SK-N-SH (cell line): ENCODE results near the gene OR2A14. TPM values are rescaled to one million over a fixed set of nuclear protein-coding genes. Genes with fewer than 3 reads are reported as not detected.
A peak's percentile ranks its signal among the peaks of the same experiment; 100 is the strongest.

Source experiments
- CTCF ChIA-PET: fragments of 300-600, 350-600 bp; formaldehyde crosslinking; extraction: SDS; loops from one replicate; lab custom pipeline; 2021; lab: Yijun Ruan, JAX
- POLR2A ChIA-PET: fragments of 350-600 bp; sonication (Branson Sonifier 250); formaldehyde crosslinking; extraction: SDS; loops from one replicate; lab custom pipeline; 2020; ENCODE audit warnings: antibody characterized with exemption, inconsistent platforms; lab: Yijun Ruan, JAX
- DNase-seq: peaks from one replicate; pipeline ENCODE4 v3.0.0; 2012
- H2AFZ ChIP-seq: fragments of 200-600 bp; sonication (generic); 2 replicates; pipeline ENCODE4 v1.8.1; 2016; ENCODE audit warnings: antibody characterized with exemption, mild to moderate bottlenecking, low read depth
- H3F3A ChIP-seq: fragments of 200-600 bp; sonication (generic); replicated peaks from 2 replicates; pipeline ENCODE3; 2016; ENCODE audit warnings: antibody characterized with exemption, mild to moderate bottlenecking; ENCODE audit not compliant: insufficient read depth
- H3K27ac ChIP-seq, 2 experiments: fragments of 200-500 bp in 1 of 2; fragments of 200-600 bp in 1 of 2; sonication (Bioruptor generic) in 1 of 2; sonication (generic), shearing (Covaris generic) in 1 of 2; 2 replicates each; pipeline versions ENCODE4 v1.5.1 to v1.6.1; 2014 to 2016; ENCODE audit warnings: low read depth in 2 of 2, inconsistent platforms in 1 of 2, low read length in 1 of 2, mild to moderate bottlenecking in 1 of 2, mixed read lengths in 1 of 2
- H3K27me3 ChIP-seq: fragments of 200-600 bp; sonication (generic), shearing (Covaris generic); 2 replicates; pipeline ENCODE4 v1.6.1; 2016; ENCODE audit warnings: mixed run types; ENCODE audit not compliant: insufficient read depth
- H3K36me3 ChIP-seq, 2 experiments: fragments of 200-500 bp in 1 of 2; fragments of 200-600 bp in 1 of 2; sonication (Bioruptor generic) in 1 of 2; sonication (generic) in 1 of 2; replicated peaks in 1 of 2; 2 replicates each; pipeline versions ENCODE3 to v1.5.1; 2014 to 2016; ENCODE audit warnings: low read length in 1 of 2, mild to moderate bottlenecking in 1 of 2; ENCODE audit not compliant: insufficient read depth in 2 of 2, control insufficient read depth in 1 of 2
- H3K4me1 ChIP-seq, 2 experiments: fragments of 200-500 bp in 1 of 2; fragments of 200-600 bp in 1 of 2; sonication (Bioruptor generic) in 1 of 2; sonication (generic), shearing (Covaris generic) in 1 of 2; 2 replicates each; pipeline versions ENCODE4 v1.5.1 to v1.6.1; 2014 to 2016; ENCODE audit warnings: low read depth in 1 of 2, low read length in 1 of 2, mixed run types in 1 of 2; ENCODE audit not compliant: insufficient read depth in 2 of 2, control insufficient read depth in 1 of 2
- H3K4me2 ChIP-seq: fragments of 200-600 bp; sonication (generic), shearing (Covaris generic); 2 replicates; pipeline ENCODE4 v1.6.1; 2017; ENCODE audit warnings: mixed run types
- H3K4me3 ChIP-seq, 2 experiments: fragments of 200-500 bp in 1 of 2; fragments of 200-600 bp in 1 of 2; sonication (Bioruptor generic) in 1 of 2; sonication (generic), shearing (Covaris generic) in 1 of 2; 2 replicates each; pipeline versions ENCODE4 v1.5.1 to v1.8.1; 2014 to 2016; ENCODE audit warnings: low read depth in 2 of 2, inconsistent platforms in 1 of 2, low read length in 1 of 2, mild to moderate bottlenecking in 1 of 2, mixed read lengths in 1 of 2, moderate library complexity in 1 of 2
- H3K79me2 ChIP-seq: fragments of 200-600 bp; sonication (generic); 2 replicates; pipeline ENCODE4 v1.8.1; 2017; ENCODE audit warnings: mild to moderate bottlenecking; ENCODE audit not compliant: insufficient read depth
- H3K9ac ChIP-seq: fragments of 200-600 bp; sonication (generic); 2 replicates; pipeline ENCODE4 v1.6.1; 2017; ENCODE audit warnings: mixed run types
- H3K9me2 ChIP-seq: fragments of 200-600 bp; sonication (generic); 2 replicates; pipeline ENCODE4 v1.6.1; 2017; ENCODE audit warnings: mixed run types
- H3K9me3 ChIP-seq: fragments of 200-600 bp; sonication (generic); 2 replicates; pipeline ENCODE4 v1.6.1; 2017; ENCODE audit warnings: mixed run types, mild to moderate bottlenecking, moderate library complexity
- H4K20me1 ChIP-seq: fragments of 200-600 bp; sonication (generic); 2 replicates; pipeline ENCODE4 v1.6.1; 2017; ENCODE audit warnings: mild to moderate bottlenecking, mixed run types; ENCODE audit not compliant: insufficient read depth
- MXI1 ChIP-seq: IDR thresholded peaks from 2 replicates; pipeline ENCODE4 v1.6.1; 2012; ENCODE audit warnings: mild to moderate bottlenecking, low read depth, low read length, improper control_type of control experiment
- NFIC ChIP-seq: IDR thresholded peaks from 2 replicates; pipeline ENCODE4 v1.4.0; 2012; ENCODE audit warnings: borderline replicate concordance
- SIN3A ChIP-seq: IDR thresholded peaks from 2 replicates; pipeline ENCODE4 v1.6.1; 2012; ENCODE audit warnings: low read depth, mild to moderate bottlenecking, low read length, moderate library complexity, borderline replicate concordance
- WGBS: methylation state at CpG from one replicate; pipeline ENCODE4 v1.1.6; 2017; ENCODE audit warnings: low lambda C conversion rate; 5-methylcytosine and 5-hydroxymethylcytosine counted together
- polyA plus RNA-seq, 3 experiments: library from polyadenylated mRNA; depleted of rRNA; stranded (reverse); fragments of >200 nt; gene quantifications; 2 replicates each; pipeline ENCODE4 v1.2.3, GENCODE V29; 2012
- TF ChIP-seq, protein P1 (sequence below): IDR thresholded peaks from 2 replicates; pipeline ENCODE4 v1.4.0; 2012; ENCODE audit warnings: low read depth
- TF ChIP-seq, protein P2 (sequence below): IDR thresholded peaks from 2 replicates; pipeline ENCODE4 v1.4.0; 2012; ENCODE audit warnings: low read depth, borderline replicate concordance
- TF ChIP-seq, protein P3 (sequence below): IDR thresholded peaks from 2 replicates; pipeline ENCODE4; 2012

Gene OR2A14
- polyA plus RNA-seq, 1 of the 3 experiments (the other 2 are of a cell fraction) = not detected

DNA sequence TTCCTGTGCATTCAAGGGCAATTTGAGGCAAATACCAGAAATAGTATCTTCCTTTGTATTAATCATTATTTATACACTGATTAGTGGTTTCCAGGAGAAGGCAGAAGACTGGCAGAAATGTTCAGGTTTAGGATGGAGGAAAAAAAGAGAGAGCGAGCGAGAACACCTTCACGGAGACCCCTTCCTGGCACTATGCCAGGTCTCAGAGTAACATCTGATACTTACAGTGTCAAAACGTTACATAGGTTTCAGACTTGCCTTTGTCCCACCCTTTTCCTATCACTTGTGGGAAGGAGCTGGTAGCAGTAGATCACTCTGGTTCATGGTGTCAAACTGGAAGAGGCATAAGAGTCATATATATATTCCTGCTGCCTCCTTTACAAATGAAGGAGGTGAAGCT, 36.2 kb upstream of the OR2A14 start:
- H3K79me2 ChIP-seq = no peaks in the 10 kb centered on the region
- CTCF ChIA-PET = interaction anchor here (1.4 kb wide), 1 partner anchor 23 kb away, joined by 3 read pairs; no protein-coding TSS in a partner anchor
- H3K9me3 ChIP-seq = no peaks in the 10 kb centered on the region
- DNase-seq = no peak
- H3K4me2 ChIP-seq = no peak overlapping the region
- TF ChIP-seq, protein P1, sequence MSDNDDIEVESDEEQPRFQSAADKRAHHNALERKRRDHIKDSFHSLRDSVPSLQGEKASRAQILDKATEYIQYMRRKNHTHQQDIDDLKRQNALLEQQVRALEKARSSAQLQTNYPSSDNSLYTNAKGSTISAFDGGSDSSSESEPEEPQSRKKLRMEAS = no peak
- peak; percentile 39; the same call in 1 of the 2 replicates for TF ChIP-seq NFIC
- TF ChIP-seq, all 33 proteins: peak for 1
- H3K4me3 ChIP-seq = no peak overlapping the region
- H2AFZ ChIP-seq = no peak overlapping the region
- no peaks in the 10 kb centered on the region for H3K4me1 ChIP-seq
- no peaks in the 10 kb centered on the region for H3K36me3 ChIP-seq
- no peak overlapping the region for H3K27ac ChIP-seq
- no peaks in the 10 kb centered on the region for H3F3A ChIP-seq
- WGBS = 15% methylated on average over 4 of the region's 4 CpGs
- H3K9me2 ChIP-seq = no peaks in the 10 kb centered on the region
- H4K20me1 ChIP-seq = no peaks in the 10 kb centered on the region
- H3K9ac ChIP-seq = no peak overlapping the region
- H3K27me3 ChIP-seq = peaks cover 4% of the 10 kb centered on the region; the same call in 1 of the 2 replicates
- POLR2A ChIA-PET = no interaction called here

DNA sequence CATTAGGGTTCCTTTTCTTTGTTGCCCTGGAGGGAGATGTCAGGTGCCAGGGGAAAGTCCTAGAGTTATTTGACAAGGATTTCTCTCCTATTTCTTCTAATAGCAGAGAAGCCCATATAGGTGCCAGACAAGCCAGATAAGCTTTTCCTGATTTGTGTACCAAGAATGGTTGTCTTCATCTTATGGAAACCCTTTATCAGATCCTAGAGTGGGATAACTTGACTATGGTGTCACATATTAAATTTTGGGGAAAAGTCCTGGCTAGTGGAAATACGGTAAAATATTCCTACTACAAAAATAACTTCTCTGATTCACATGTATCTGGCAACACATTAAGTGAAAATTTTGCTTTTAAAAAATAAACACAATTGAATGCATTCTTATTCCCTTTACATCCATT, 35.7 kb upstream of the OR2A14 start:
- H3K79me2 ChIP-seq = no peaks in the 10 kb centered on the region
- peaks cover 4% of the 10 kb centered on the region; the same call in 1 of the 2 replicates for H3K27me3 ChIP-seq
- H3F3A ChIP-seq = no peaks in the 10 kb centered on the region
- no peak for DNase-seq
- no peaks in the 10 kb centered on the region for H3K4me1 ChIP-seq
- no peaks in the 10 kb centered on the region for H4K20me1 ChIP-seq
- ChIA-PET POLR2A (no interaction called here), CTCF (no interaction called here)
- H3K27ac ChIP-seq = no peak overlapping the region
- no peaks in the 10 kb centered on the region for H3K9me2 ChIP-seq
- no peak overlapping the region for H3K9ac ChIP-seq
- no peak overlapping the region for H3K4me3 ChIP-seq
- no peak overlapping the region for H2AFZ ChIP-seq
- no peaks in the 10 kb centered on the region for H3K9me3 ChIP-seq
- 2% methylated on average over 1 of the region's 1 CpG for WGBS
- H3K4me2 ChIP-seq = no peak overlapping the region
- no peaks in the 10 kb centered on the region for H3K36me3 ChIP-seq
- TF ChIP-seq, protein P2, sequence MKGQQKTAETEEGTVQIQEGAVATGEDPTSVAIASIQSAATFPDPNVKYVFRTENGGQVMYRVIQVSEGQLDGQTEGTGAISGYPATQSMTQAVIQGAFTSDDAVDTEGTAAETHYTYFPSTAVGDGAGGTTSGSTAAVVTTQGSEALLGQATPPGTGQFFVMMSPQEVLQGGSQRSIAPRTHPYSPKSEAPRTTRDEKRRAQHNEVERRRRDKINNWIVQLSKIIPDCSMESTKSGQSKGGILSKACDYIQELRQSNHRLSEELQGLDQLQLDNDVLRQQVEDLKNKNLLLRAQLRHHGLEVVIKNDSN = no peak
- TF ChIP-seq MXI1 = no peak
- TF ChIP-seq SIN3A = no peak

DNA sequence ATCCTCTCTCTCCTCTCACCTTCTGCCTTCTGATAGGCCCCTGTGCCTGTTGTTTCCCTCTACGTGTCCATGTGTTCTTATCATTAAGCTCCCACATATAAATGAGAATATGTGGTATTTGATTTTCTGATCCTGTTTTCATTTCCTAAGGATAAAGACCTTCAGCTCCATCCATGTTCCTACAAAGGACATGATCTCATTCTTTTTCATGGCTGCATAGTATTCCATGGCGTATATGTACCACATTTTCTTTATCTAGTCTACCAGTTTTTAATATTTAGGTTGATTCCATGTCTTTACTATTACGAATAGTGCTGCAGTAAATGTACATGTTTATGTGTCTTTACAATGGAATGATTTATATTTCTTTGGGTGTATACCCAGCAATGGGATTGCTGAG, 32.3 kb upstream of the OR2A14 start:
- WGBS = 10% methylated on average over 3 of the region's 3 CpGs
- POLR2A ChIA-PET = no interaction called here

More for the DNA sequence above, 32.3 kb upstream of the OR2A14 start:
- no peaks in the 10 kb centered on the region for H3K9me2 ChIP-seq
- H3K4me3 ChIP-seq = no peak overlapping the region
- no peaks in the 10 kb centered on the region for H3K36me3 ChIP-seq
- no peaks in the 10 kb centered on the region for H4K20me1 ChIP-seq
- H3K9ac ChIP-seq = no peak overlapping the region
- no peak for DNase-seq
- TF ChIP-seq, protein P3, sequence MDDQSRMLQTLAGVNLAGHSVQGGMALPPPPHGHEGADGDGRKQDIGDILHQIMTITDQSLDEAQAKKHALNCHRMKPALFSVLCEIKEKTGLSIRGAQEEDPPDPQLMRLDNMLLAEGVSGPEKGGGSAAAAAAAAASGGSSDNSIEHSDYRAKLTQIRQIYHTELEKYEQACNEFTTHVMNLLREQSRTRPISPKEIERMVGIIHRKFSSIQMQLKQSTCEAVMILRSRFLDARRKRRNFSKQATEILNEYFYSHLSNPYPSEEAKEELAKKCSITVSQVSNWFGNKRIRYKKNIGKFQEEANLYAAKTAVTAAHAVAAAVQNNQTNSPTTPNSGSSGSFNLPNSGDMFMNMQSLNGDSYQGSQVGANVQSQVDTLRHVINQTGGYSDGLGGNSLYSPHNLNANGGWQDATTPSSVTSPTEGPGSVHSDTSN = no peak
- TF ChIP-seq, all 33 proteins: peak for 0
- no peaks in the 10 kb centered on the region for H3K9me3 ChIP-seq
- CTCF ChIA-PET = no interaction called here
- no peaks in the 10 kb centered on the region for H3K4me1 ChIP-seq
- no peak overlapping the region for H2AFZ ChIP-seq
- no peaks in the 10 kb centered on the region for H3K79me2 ChIP-seq
- H3K27me3 ChIP-seq = peaks cover 4% of the 10 kb centered on the region; the same call in 1 of the 2 replicates
- no peaks in the 10 kb centered on the region for H3F3A ChIP-seq
- no peak overlapping the region for H3K27ac ChIP-seq
- H3K4me2 ChIP-seq = no peak overlapping the region
